ENCODE data around the gene PCDH9. TPM values are rescaled to one million over a fixed set of nuclear protein-coding genes. Genes with fewer than 3 reads are reported as not detected.

The PCDH9 gene
- total and polyA plus RNA-seq, 10 of the 15 experiments (the other 5 are each of a cell fraction or from before 2014, with no cell fraction given) = 0.02 to 2.3 (median 0.05) TPM; not detected in 1

DNA sequence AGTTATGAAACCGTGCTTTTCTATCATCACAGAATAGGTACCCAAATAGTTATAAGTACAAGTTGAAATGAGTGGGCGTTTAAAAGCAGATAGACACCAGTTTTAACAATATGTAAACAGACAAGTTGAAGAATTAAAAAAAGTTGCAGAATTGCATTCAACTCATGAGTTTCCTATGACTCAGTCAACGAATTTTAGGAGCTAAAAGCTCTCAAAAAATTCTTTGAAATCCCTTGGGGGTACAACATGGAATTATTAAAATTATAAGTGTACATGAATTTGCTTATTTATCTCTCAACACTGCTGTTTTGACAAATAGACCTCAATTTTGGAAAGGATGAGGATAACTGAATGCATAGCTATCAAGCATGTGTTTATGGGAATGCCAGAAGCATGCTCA is 693.4 kb downstream of the PCDH9 start (continued):
- TF ChIP-seq MYC (IDR thresholded peaks at IDR 0.05; ENCODE audit: insufficient read depth, insufficient read length, insufficient replicate concordance, low read length, severe bottlenecking) (no peak), STAT1 (conservative IDR thresholded peaks at IDR 0.05) (no peak)

- RAD21 ChIA-PET (ENCODE audit: unreplicated experiment) = interaction anchor here (0.8 kb wide), 1 partner anchor 12 kb away, joined by 3 read pairs; no protein-coding TSS in a partner anchor
- no peaks in the 10 kb centered on the region for H4K20me1 ChIP-seq (ENCODE audit: control insufficient read depth, insufficient read depth)
- no peak overlapping the region for H2AFZ ChIP-seq (ENCODE audit: control insufficient read depth, low read depth, low read length)
- intact Hi-C loops (cut with micrococcal nuclease; ENCODE audit: unreplicated experiment) = no loop called here
- POLR2A ChIA-PET = no interaction called here
- no TSS peak for BruUV-seq (replicated peaks)
- DNase-seq (ENCODE audit: low read depth, low spot score) (no peak), FAIRE-seq (no peak), ATAC-seq (no peak)
- H3K27me3 ChIP-seq (replicated peaks in 1 of 2; ENCODE audit: control insufficient read depth in 2 of 2, insufficient read depth in 2 of 2, low read length in 1 of 2) = no peaks in the 10 kb centered on the region
- H3K27ac ChIP-seq (ENCODE audit: control insufficient read depth, insufficient read depth) = no peak overlapping the region
- no peaks in the 10 kb centered on the region for H3K4me1 ChIP-seq (ENCODE audit: control insufficient read depth, insufficient read depth, low read length)
- TF ChIP-seq ETV6 (conservative IDR thresholded peaks at IDR 0.05 in 1 of 2, IDR thresholded peaks at IDR 0.05 in 1 of 2; ENCODE audit: borderline replicate concordance in 1 of 2, low read depth in 1 of 2) (no peak), ZNF217 (IDR thresholded peaks at IDR 0.05) (no peak)
- H3K79me2 ChIP-seq (ENCODE audit: control insufficient read depth, insufficient read depth, low read length) = no peaks in the 10 kb centered on the region
- CTCF ChIA-PET = interaction anchor here (1.2 kb wide), 1 partner anchor 14 kb away, joined by 3 read pairs; no protein-coding TSS in a partner anchor
- H3K9me3 ChIP-seq (replicated peaks; ENCODE audit: control insufficient read depth, insufficient read depth, low read length) = no peaks in the 10 kb centered on the region
- in situ Hi-C loops (cut with MboI) = no loop called here
- no peak overlapping the region for H3K9ac ChIP-seq (ENCODE audit: control insufficient read depth, insufficient read depth, low read length)
- H3K36me3 ChIP-seq (ENCODE audit: control insufficient read depth in 2 of 2, insufficient read depth in 2 of 2, low read length in 1 of 2) = no peaks in the 10 kb centered on the region
- SMC1A ChIA-PET (ENCODE audit: uncharacterized antibody, unreplicated experiment) = no interaction called here
- no peak overlapping the region for H3K4me3 ChIP-seq
- WGBS (ENCODE audit: insufficient coverage, insufficient replicate concordance, low lambda C conversion rate, missing lambda C conversion rate) = 24% methylated on average over 2 of the region's 2 CpGs
- no peak overlapping the region for H3K4me2 ChIP-seq (ENCODE audit: control insufficient read depth, insufficient read depth)
Measured at GRCh38 chr13:66534561-66534960, 695.6 kb downstream of the PCDH9 start.

DNA sequence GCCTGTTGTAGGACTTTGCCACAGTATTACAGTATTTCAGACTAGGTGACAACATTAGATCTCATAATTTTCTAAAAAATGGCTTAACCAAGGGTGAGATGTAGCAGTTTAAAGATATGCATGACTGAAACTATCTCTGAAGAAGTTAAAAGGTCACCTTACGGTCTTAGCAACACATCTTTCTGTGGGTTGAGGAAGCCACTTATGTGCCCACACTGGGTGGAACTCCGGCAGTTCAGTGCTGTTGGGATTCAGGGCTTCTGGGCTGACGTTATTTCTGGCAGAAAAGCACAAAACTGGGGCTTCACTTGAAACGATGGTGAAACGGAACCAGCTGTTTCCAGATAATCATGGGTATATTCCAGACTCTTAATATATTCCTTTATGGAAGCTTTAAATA is 697.3 kb downstream of the PCDH9 start:
- in situ Hi-C loops (cut with MboI) = no loop called here
- FAIRE-seq = no peak

More for the DNA sequence above, 697.3 kb downstream of the PCDH9 start:
- ChIA-PET CTCF (interaction anchor here (1.0 kb wide), 1 partner anchor 14 kb away, joined by 3 read pairs; no protein-coding TSS in a partner anchor), SMC1A (ENCODE audit: uncharacterized antibody, unreplicated experiment) (interaction anchor here (0.6 to 1.1 kb wide), 2 partner anchors 10 to 1487 kb away, joined by 3 read pairs; no protein-coding TSS in a partner anchor), RAD21 (ENCODE audit: unreplicated experiment) (no interaction called here), POLR2A (no interaction called here)
- intact Hi-C loops (cut with micrococcal nuclease; ENCODE audit: unreplicated experiment) = no loop called here
- Histone ChIP-seq H3K9me3 (replicated peaks; ENCODE audit: control insufficient read depth, insufficient read depth, low read length) (no peaks in the 10 kb centered on the region), H3K36me3 (ENCODE audit: control insufficient read depth in 2 of 2, insufficient read depth in 2 of 2, low read length in 1 of 2) (no peaks in the 10 kb centered on the region), H2AFZ (ENCODE audit: control insufficient read depth, low read depth, low read length) (no peak overlapping the region), H3K4me1 (ENCODE audit: control insufficient read depth, insufficient read depth, low read length) (no peaks in the 10 kb centered on the region), H3K27me3 (replicated peaks in 1 of 2; ENCODE audit: control insufficient read depth in 2 of 2, insufficient read depth in 2 of 2, low read length in 1 of 2) (no peaks in the 10 kb centered on the region), H3K79me2 (ENCODE audit: control insufficient read depth, insufficient read depth, low read length) (no peaks in the 10 kb centered on the region), H3K9ac (ENCODE audit: control insufficient read depth, insufficient read depth, low read length) (no peak overlapping the region), H3K4me2 (ENCODE audit: control insufficient read depth, insufficient read depth) (no peak overlapping the region), H3K27ac (ENCODE audit: control insufficient read depth, insufficient read depth) (no peak overlapping the region), H3K4me3 (no peak overlapping the region), H4K20me1 (ENCODE audit: control insufficient read depth, insufficient read depth) (no peaks in the 10 kb centered on the region)
- 15% methylated on average over 5 of the region's 5 CpGs for WGBS (ENCODE audit: insufficient coverage, insufficient replicate concordance, low lambda C conversion rate, missing lambda C conversion rate)
- BruUV-seq (replicated peaks) = no TSS peak
- ATAC-seq (peak; percentile 61), DNase-seq (ENCODE audit: low read depth, low spot score) (no peak)
- no peak for TF ChIP-seq BACH1 (IDR thresholded peaks at IDR 0.05; ENCODE audit: borderline replicate concordance)
- no peak for TF ChIP-seq CEBPZ (IDR thresholded peaks at IDR 0.05; ENCODE audit: low read depth, low read length)
- peak; percentile 44; the same call in 1 of the 2 replicates for TF ChIP-seq NR2F1 (conservative IDR thresholded peaks at IDR 0.05)
